Measurements from ENCODE around the gene RBM4.
A peak's percentile ranks its signal among the peaks of the same experiment; 100 is the strongest.
"Not testable (repeated sequence)": the region's sequence is repeated elsewhere in the genome, so short reads cannot be mapped to it uniquely, and the experiment has no call there.

Gene RBM4

GRCh38 chr11:66638177-66639065, at the start of gene RBM4:
Gene RBM4 (plus strand): TSS chr11:66638703. CDS start chr11:66639712, 1,009 bp downstream.
- peak; percentile 100 for DNase-seq

DNA sequence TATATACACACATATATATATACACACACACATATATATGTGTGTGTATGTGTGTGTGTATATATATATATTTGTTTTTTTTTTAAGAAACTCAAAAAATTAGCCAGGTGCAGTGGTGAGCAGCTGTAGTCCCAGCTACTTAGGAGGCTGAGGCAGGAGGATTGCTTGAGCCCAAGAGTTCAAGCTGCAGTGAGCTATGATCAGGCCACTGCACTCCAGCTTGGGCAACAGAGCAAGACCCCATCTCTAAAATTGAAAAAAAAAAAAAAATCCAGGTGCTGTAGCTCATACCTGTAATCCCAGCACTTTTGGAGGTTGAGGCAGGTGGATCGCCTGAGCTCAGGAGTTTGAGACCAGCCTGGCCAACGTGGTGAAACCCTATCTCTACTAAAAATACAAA, 49.2 kb upstream of the RBM4 start:
- not testable (repeated sequence) for DNase-seq

DNA sequence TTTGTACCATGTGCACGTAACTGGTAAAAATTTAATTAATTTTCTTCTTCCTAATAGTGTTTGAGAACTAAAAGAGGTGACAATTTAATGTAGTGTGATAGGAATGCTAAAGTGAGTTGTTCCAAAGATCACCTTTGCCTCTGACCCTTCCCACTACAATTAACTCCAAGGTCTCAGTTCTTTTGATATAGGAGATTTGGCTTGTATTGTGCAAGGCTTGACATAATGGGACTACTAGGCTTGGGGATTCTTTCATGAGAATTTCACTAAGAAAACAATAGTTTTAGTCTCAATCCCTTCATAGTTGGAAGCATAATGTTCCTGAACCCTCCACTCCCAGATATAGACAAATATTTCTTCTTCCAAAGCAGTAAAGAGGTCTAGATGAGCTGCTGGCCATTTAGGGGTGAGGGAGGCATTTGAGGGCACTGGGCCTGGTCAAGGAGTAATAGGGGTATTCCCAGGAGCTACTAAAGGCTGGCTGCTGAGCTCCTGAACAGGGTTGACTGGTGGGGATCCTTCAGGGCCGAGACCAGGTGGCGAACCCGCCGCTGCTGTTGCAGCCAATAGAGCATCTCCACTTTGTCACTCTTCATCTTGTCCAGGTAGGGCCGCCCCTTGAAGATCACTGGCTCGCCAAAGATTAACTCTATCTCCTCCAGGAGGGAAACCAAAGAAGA, 48.4 kb upstream of the RBM4 start:
- DNase-seq, result no peak

DNA sequence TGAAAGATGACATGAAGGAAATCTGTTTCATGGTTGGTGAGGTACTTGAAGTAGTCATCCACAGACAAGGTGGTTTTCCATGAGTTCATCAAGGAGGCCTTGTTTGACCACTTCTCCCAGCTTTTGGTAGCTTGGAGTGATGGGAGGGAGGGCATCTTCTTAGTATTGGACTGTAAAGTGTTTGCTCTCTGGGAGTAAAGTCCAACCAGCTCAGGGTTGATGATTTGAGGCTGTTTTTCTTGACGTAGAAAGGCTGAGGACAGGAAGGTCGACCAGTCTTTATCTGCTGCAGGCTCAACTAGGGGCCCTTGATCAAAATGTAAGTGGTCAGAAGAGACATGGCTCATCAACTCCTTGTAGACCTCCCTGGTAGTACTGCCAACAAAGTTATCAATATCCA, 47.3 kb upstream of the RBM4 start:
- DNase-seq, result no peak

DNA sequence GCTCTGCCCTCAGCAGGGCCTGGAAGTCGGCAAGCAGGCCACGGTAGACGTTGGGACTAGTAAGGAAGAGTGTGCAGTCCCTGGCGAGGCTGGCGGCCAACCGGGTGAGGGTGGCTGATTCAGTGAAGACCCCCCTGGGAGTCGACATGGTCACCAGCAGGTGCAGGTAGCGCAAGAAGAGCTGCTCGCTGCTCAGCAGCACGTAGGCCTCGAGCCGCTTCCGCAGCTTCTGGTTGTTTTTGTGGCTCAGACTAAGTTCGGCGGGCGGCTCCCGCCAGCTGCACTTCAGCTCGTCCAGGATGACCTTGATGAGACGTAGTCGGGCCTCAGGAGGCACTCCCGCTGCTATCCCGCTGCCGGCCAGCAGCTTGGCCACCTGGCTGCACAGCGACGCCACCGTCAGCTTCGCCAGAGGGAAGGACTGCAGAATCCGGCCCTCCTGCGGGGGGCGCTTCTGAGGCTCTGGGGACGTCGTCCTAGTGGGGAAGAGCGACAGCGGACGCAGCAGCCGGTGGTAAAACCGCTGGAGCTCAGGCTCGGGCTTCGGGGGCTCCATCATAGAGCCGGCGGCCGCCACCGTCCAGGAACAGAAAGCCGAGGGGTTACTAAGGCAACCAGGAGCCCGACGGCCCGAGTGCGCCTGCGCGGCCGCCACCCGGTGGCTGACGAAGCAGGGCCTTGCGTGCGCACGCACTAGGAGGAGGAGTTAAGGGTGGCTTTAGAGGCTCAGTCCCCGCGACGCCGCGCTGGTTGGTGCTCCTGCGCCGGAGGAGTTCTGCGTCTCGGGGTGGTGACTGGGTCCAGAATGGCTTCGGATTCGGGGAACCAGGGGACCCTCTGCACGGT, 45.8 kb upstream of the RBM4 start, which contains the start of the genes CCDC87 and CCS:
CCDC87 (minus strand) TSS at position 607 of the 846 bp plus-strand sequence; CDS start at position 559, 48 bp downstream.
CCS (plus strand) TSS at position 729 of the 846 bp plus-strand sequence; CDS start at position 806, 77 bp downstream.
- peak; percentile 92 for DNase-seq

GRCh38 chr11:66593303-66593635, 45.2 kb upstream of the RBM4 start:
- DNase-seq, result no peak

DNA sequence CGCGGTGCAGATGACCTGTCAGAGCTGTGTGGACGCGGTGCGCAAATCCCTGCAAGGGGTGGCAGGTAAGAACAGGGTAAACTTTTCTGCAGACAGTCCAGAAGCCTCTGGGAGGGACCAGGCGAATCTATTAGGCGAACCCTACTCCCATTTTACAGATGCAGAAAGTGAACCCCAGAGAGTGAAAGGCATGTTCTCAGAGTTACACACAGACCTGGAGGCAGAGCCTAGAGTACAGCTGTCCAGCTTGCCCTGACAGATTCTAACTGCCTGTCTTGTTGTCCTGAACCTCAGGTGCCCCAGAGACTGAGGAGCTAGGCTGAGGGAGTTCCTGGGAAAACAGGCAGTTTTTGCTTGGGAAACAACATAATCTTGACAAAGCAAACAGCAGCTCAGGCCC, 44.9 kb upstream of the RBM4 start:
- no peak for DNase-seq

DNA sequence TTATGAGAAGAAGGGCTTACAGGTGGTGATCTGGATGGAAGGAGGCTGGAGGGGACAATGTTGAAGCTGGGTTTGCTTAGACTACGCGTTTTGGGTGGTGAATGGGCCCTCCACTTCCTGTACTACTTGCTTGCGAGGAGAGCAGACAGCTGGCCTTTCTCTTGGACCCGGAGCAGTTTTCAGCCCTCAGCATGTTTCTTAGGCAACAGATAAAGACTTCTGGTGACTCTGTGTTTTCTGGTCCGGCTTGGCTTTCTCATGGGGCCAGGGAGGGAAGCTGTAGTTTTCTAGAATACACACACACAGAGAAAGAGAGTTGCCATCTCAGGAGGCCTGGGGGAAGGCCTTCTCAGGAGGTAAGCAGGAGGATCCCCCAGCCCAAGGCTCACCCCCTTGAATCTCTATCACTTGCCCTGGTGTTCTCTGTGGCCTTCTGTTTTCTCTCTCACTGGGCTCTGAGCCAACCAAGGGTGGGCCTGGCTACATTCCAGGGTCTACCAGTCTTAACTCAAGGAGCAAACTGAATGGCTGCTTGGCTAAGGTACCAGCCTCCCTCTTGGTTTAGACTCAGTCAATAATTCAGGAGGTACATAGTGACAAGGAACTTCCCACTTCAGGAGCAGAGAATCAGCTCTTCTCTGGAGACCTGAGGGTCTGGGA, 43.1 kb upstream of the RBM4 start:
- peak; percentile 88 for DNase-seq

GRCh38 chr11:66598993-66599392, 39.5 kb upstream of the RBM4 start:
- DNase-seq, result no peak

- DNase-seq, result no peak
Measured at GRCh38 chr11:66600219-66600618, 38.3 kb upstream of the RBM4 start.

DNA sequence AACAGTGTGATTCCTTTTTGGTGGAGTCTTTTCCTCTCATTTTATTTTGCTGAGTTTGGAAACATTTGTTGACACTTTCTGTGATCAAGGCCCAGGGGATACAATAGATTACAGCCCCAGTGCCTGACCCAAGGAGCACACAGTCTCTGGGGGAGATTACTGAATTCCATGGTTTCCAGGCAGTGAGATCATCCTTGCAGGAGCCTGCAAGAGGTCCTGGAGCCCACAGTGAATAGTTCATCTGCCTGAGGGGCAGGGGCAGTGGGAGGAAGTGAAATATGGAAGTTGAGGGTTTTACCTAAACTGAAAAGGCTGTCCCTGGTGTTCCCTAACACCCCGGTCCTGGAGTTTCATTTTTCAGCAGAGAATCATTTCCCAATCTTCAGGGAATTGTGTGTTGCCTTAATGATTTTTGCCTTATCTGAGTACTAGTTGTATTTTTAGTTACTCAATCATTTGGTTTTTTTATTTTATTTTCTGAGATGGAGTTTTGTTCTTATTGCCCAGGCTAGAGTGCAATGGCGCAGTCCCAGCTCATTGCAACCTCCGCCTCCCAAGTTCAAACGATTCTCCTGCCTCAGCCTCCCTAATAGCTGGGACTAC, 37.8 kb upstream of the RBM4 start:
- DNase-seq, result peak; percentile 76

- DNase-seq, result no peak
Measured at GRCh38 chr11:66603072-66603471, 35.4 kb upstream of the RBM4 start.

- DNase-seq, result no peak
Measured at GRCh38 chr11:66604155-66604554, 34.3 kb upstream of the RBM4 start.

- not testable (repeated sequence) for DNase-seq
Measured at GRCh38 chr11:66606608-66607007, 31.9 kb upstream of the RBM4 start.

- peak; percentile 71 for DNase-seq
Measured at GRCh38 chr11:66607126-66607834, 31.2 kb upstream of the RBM4 start.

GRCh38 chr11:66609721-66610617, 28.5 kb upstream of the RBM4 start:
- DNase-seq, result peak; percentile 27

DNA sequence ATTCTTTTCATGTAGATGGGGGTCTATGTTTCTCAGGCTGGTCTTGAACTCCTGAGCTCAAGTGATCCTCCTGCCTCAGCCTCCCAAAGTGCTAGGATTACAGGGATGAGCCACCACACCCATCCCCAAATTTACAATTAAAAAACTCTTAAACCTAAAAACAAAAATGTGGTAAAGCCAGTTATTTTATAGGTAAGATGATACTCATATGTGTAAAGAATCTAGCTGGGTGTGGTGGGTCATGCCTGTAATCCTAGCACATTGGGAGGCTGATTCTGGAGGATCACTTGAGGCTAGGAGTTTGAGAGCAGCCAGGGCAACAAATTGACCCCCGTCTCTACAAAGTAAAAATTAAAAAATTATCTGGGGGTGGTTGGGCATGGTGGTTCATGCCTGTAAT, 26.0 kb upstream of the RBM4 start:
- no peak for DNase-seq

- no peak for DNase-seq
Measured at GRCh38 chr11:66614073-66614472, 24.4 kb upstream of the RBM4 start.

DNA sequence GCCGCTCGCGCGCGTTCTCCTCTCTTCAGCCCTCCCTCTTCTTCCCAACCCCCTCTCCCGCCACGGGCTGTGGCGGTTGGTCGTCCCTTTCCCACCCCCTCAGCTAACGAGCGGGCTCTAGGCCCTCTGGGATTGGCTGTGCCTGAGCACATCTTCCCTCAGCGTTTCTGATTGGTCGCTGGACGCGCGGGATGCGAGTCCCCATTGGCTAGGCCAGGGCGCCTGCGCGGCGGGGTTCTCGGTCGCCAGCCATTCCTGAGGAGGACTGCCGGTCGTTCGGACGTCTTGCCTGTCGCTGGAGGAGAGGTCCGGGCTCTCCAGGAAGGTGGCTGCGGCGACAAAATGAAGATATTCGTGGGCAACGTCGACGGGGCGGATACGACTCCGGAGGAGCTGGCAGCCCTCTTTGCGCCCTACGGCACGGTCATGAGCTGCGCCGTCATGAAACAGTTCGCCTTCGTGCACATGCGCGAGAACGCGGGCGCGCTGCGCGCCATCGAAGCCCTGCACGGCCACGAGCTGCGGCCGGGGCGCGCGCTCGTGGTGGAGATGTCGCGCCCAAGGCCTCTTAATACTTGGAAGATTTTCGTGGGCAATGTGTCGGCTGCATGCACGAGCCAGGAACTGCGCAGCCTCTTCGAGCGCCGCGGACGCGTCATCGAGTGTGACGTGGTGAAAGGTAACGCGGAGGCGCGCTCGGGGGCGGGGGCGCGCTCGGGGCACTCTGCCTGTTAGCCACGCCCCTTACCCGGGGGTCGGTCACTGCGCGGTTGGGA, 21.9 kb upstream of the RBM4 start, which contains the start of gene RBM14:
RBM14 (plus strand) TSS at position 252 of the 776 bp plus-strand sequence; CDS start at position 343, 91 bp downstream.
- DNase-seq, result peak; percentile 99

All from MV-4-11 (cell line).